NCI-H1436 treated with DMSO at 0.1 percent for 48 hours (cell line): ENCODE results near the gene ANAPC5.
A peak's percentile ranks its signal among the peaks of the same experiment; 100 is the strongest.

Experiments used
- DNase-seq: peaks from one replicate; lab custom pipeline; 2025; lab: John Stamatoyannopoulos, UW

ANAPC5 gene

DNA sequence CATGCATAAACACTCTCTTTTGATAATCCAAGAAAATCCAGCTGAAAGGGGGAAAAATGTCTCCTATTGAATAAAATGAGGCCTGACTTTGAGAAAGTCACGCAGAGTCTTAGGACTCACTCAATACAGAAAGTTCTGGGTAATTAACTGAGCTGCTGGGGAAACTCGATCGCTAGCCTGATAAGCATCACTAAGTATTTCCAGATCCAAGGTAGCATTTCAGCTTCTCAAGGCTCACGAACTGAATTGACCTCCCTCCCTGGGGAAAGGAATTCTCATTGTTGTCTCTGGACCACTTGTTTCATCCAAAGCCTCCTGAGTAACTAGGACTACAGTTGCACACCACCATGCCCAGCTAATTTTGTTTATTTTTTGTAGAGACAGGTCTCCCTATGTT is 13.8 kb upstream of the ANAPC5 start:
- no peak for DNase-seq

DNA sequence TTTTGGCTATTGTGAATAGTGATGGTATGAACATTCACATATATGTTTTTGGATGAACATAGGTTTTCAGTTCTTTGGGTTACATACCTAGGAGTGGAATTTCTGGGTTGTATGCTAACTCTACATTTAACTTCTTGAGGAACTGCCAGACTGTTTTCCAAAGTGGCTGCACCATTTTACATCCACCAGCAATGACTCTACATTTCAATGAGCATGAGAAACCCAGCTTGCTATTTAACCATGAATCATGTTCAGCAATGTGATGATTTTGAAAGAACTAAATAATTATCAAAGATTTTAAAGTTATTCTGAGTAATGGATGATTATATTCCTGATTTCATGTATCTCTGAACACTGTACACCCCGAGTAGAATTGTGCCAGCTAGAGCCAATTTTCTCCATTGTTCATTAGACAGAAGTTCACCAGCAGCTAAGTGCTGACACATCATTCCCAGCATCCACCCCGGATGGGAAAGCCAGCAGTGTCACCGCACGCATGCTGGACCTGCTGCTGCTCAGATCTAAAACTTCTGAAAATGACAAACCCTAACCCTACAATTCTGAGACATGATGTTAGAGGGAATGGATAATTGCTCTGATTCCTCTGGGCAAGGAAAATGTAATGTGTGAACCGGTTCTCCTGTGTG is 13.3 kb upstream of the ANAPC5 start:
- DNase-seq: no peak

- no peak for DNase-seq
Observed at GRCh38 chr12:121364683-121365121, 12.5 kb upstream of the ANAPC5 start.

- DNase-seq: no peak
Observed at GRCh38 chr12:121358073-121358472, 5.9 kb upstream of the ANAPC5 start.

- DNase-seq: no peak
Observed at GRCh38 chr12:121357331-121357730, 5.1 kb upstream of the ANAPC5 start.

- DNase-seq: no peak
Observed at GRCh38 chr12:121356657-121357056, 4.4 kb upstream of the ANAPC5 start.

DNA sequence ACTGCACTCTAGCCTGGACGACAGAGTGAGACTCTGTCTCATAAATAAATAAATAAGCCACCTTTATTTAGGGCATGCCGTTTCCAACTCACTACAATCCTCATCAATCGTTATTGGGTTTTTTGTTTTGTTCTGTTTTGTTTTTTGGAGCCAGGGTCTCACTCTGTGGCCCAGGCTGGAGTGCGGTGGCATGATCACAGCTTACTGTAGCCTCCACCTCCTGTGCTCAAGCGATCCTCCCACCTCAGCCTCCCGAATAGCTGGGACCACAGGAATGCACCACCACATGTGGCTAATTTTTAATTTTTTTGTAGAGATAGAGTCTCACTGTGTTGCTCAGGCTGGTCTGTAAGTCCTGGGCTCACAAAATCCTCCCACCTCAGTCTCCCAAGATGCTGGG is 3.6 kb upstream of the ANAPC5 start:
- no peak for DNase-seq

DNA sequence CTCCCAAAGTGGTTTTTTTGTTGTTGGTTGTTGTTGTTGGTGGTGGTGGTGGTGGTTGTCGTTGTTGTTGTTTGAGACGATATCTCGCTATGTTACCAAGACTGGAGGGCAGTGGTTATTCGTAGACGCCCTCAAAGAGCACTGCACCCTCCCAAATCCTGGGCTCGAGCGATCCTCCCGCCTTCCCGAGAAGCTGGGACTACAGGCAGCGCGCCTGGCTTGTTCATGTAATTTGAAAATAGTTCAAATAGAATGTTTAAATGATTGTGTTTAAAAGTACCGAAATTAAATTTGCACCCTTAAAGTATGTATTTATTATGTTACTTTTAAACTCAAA is 439 bp upstream of the ANAPC5 start:
- no peak for DNase-seq

GRCh38 chr12:121346747-121347146 is 5.5 kb downstream of the ANAPC5 start:
- DNase-seq: no peak

DNA sequence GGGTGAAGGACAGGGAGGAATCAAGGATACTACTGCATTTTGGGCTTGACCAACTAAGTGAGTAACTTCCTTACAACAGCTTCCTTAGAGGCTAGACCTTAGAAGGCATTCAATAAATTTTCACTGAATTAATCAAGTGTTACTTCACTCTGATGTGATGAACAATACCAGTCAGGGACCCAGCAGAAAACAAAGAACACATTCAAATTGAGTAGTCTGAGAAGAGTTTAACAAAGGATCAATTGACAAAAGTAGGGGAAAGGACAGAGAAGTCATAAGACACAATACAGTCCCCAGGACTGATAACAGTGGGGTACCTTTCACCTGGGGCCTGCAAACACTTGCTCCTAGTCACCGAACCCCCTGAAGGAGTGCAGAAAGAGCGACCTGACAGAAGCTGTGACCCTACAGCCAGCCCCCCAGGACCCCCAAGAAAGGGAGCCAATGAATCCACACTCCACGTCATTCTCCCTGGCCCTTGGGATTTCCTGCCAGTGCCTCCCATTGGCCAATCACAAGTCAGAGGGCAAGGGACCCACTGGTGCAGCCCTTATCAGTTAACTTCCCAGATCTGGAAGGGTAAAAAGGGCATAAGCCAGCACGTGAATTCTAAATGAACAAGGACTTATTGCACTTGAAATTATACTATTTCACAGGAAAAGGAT is 6.9 kb downstream of the ANAPC5 start:
- no peak for DNase-seq

- no peak for DNase-seq
Observed at GRCh38 chr12:121344506-121344905, 7.7 kb downstream of the ANAPC5 start.

- DNase-seq: no peak
Observed at GRCh38 chr12:121337416-121337815, 14.8 kb downstream of the ANAPC5 start.

- peak; percentile 52 for DNase-seq
Observed at GRCh38 chr12:121334513-121335343, 17.5 kb downstream of the ANAPC5 start.

DNA sequence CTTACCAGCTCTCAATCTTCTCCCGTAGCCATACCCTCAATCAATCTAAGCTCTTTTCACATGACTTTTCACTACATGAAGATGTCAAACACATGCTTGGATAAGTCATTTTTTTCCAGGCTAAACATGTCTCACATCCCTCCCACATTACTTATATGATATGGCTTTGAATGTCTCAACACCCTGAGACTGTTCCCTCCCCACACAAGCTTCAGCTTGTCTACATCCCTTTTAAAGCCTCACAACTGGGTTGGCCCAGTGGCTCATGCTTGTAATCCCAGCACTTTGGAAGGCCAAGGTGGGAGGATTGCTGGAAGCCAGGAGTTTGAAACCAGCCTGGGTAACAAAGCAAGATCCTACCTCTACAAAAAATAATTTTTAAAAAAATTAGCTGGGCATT is 18.5 kb downstream of the ANAPC5 start:
- no peak for DNase-seq

- DNase-seq: no peak
Observed at GRCh38 chr12:121331248-121331647, 21.0 kb downstream of the ANAPC5 start.

- DNase-seq: no peak
Observed at GRCh38 chr12:121330692-121331091, 21.5 kb downstream of the ANAPC5 start.

DNA sequence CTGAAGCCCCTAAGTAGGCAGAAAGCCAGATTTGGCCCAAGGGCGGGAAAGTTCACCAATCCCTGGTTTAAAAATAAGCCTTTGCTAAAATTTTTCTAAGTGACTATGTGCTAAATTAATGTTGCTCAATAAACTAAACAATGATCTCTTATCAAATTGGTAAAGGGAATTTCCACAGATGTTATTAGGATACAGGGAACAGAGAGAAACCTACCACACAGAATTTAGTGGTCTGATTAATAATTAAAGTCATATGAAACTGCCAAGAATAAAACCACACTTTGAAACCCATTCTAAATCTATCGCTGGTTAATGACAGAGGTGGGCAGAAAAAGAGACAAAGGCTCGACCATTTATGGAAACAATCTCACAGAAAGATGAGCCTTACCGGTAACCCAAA is 22.0 kb downstream of the ANAPC5 start:
- no peak for DNase-seq

GRCh38 chr12:121328620-121329019 is 23.6 kb downstream of the ANAPC5 start:
- DNase-seq: no peak

- no peak for DNase-seq
Observed at GRCh38 chr12:121326996-121327674, 25.1 kb downstream of the ANAPC5 start.

- no peak for DNase-seq
Observed at GRCh38 chr12:121325922-121326396, 26.3 kb downstream of the ANAPC5 start.

GRCh38 chr12:121323908-121324307 is 28.3 kb downstream of the ANAPC5 start:
- DNase-seq: no peak

GRCh38 chr12:121318121-121318520 is 34.1 kb downstream of the ANAPC5 start:
- no peak for DNase-seq
